Subcutaneous adipose tissue (tissue), 4 donors: ENCODE measurements around the gene DPP6. TPM values are rescaled to one million over a fixed set of nuclear protein-coding genes. Genes with fewer than 3 reads are reported as not detected.

Source experiments
- total RNA-seq, 4 donors: library from RNA; depleted of rRNA; stranded (reverse); fragments of >200 nt; gene quantifications; one replicate each; pipeline ENCODE4 v1.1.0, GENCODE V29; 2016
- TF ChIP-seq, protein P1 (sequence below): fragments of 450-650 bp; IDR thresholded peaks from one replicate; pipeline ENCODE4 v1.5.1; 2016; ENCODE audit warnings: low read depth, mild to moderate bottlenecking, control low read depth, antibody characterized with exemption, moderate library complexity

DPP6 gene
- total RNA-seq, 4 donors from 2014 or later = 0.19 to 2.0 (median 0.85) TPM; not detected in 1

DNA sequence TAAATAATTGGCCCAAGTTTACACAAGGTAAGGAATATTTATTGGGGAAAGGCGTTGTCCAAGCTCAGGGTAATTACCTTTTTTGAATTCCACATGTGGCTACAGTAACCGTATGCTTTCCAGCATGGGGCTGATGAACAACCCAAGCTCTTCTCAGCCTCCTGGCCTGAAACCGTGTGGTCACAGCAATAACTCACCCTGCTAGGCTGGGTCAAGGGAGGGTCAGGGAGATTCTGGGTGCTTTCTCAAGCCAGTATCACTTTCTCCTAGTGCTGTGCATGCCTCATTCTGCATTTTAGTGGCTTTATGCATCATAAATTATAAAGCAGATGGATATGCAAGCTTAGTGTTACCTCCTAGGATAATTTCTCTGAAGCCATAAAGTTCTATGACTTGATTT is 676.9 kb downstream of the DPP6 start:
- TF ChIP-seq, protein P1, sequence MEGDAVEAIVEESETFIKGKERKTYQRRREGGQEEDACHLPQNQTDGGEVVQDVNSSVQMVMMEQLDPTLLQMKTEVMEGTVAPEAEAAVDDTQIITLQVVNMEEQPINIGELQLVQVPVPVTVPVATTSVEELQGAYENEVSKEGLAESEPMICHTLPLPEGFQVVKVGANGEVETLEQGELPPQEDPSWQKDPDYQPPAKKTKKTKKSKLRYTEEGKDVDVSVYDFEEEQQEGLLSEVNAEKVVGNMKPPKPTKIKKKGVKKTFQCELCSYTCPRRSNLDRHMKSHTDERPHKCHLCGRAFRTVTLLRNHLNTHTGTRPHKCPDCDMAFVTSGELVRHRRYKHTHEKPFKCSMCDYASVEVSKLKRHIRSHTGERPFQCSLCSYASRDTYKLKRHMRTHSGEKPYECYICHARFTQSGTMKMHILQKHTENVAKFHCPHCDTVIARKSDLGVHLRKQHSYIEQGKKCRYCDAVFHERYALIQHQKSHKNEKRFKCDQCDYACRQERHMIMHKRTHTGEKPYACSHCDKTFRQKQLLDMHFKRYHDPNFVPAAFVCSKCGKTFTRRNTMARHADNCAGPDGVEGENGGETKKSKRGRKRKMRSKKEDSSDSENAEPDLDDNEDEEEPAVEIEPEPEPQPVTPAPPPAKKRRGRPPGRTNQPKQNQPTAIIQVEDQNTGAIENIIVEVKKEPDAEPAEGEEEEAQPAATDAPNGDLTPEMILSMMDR = no peak

GRCh38 chr7:154735766-154736165 is 683.6 kb downstream of the DPP6 start:
- TF ChIP-seq, protein P1 = no peak

GRCh38 chr7:154736389-154736788 is 684.2 kb downstream of the DPP6 start:
- TF ChIP-seq, protein P1 = no peak

GRCh38 chr7:154738216-154738615 is 686.0 kb downstream of the DPP6 start:
- TF ChIP-seq, protein P1 = no peak

DNA sequence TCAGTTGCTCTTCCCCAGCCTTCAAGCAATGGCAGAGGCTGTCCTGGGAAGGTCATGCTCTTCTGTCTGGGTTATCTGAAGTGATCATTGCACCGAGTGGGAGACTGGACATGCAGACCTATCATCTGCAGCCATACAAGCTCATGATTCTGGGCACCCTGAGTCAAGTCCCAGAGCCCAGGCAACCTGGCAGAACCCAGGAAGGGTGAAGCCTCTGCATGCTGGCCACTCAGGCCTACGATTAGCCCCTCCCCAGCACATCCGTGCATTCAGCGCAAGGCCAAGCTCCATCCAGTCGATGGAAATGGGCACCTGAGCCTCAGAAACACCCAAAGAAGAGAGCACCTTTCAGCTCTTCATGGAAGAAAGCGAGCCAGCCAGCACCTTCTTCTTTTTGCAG is 688.9 kb downstream of the DPP6 start:
- TF ChIP-seq, protein P1 = no peak

GRCh38 chr7:154743206-154743605 is 691.0 kb downstream of the DPP6 start:
- TF ChIP-seq, protein P1 = no peak

DNA sequence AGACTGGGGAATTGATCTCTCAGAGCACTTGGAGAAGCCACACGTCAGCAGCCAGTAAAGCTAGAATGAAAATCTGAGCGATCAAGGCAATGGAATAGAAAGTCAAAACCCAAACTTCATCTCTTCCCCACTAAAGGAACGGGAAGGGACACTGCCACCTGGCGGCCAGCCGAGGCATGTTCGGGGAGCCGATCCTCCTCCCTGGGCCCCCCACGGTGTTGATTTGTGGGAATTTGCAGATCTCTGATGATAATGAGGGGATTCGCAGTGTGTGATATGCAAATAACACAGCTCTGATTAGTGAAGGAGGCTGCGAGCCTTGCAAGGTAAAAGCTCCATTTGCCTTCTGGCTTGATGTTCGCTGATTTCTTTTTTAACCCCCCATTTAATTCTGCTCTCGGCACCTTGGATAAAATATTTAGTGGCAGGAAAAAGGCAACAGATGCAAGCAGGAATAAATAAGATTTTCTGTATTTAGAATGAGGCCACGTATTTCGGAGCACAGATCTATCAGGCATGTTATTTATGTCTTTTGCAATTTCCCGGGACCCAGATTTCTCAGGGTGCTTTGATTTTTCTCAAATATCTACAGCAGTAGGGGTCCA is 692.2 kb downstream of the DPP6 start:
- TF ChIP-seq, protein P1 = no peak
